Esophagus muscularis mucosa (tissue), 4 donors: Measurements from ENCODE around the gene RNF180. TPM values are rescaled to one million over a fixed set of nuclear protein-coding genes. Genes with fewer than 3 reads are reported as not detected.

Experiments used
- DNase-seq: peaks from one replicate; pipeline ENCODE4 v3.0.0-alpha.2; 2017; ENCODE audit errors: extremely low spot score
- H3K27ac ChIP-seq, 4 donors: fragments of 200-600 bp; sonication (generic); replicated peaks in 1 of 4; 1 replicate in 3 of 4; 2 replicates in 1 of 4; pipeline ENCODE4 v1.5.1; 2016 to 2019; ENCODE audit warnings: mild to moderate bottlenecking in 1 of 4
- H3K27me3 ChIP-seq, 4 donors: fragments of 200-600 bp; sonication (generic); one replicate each; pipeline versions ENCODE4 v1.5.1 to v1.6.0; 2016 to 2019
- H3K36me3 ChIP-seq, 4 donors: fragments of 200-600 bp; sonication (generic); one replicate each; pipeline ENCODE4 v1.5.1; 2016 to 2019
- H3K4me1 ChIP-seq, 4 donors: fragments of 200-600 bp; sonication (generic); one replicate each; pipeline ENCODE4 v1.5.1; 2016 to 2019
- H3K4me3 ChIP-seq, 4 donors: fragments of 200-600 bp; sonication (generic); 1 replicate in 2 of 4; 2 replicates in 2 of 4; pipeline ENCODE4 v1.5.1; 2016 to 2019; ENCODE audit warnings: mild to moderate bottlenecking in 4 of 4, moderate library complexity in 1 of 4
- H3K9me3 ChIP-seq, 4 donors: fragments of 200-600 bp; sonication (generic); 1 replicate in 3 of 4; 2 replicates in 1 of 4; pipeline ENCODE4 v1.5.1; 2016 to 2019
- EP300 ChIP-seq: sonication (generic); formaldehyde crosslinking; IDR thresholded peaks from one replicate; pipeline ENCODE4 v1.6.1; 2017; ENCODE audit warnings: antibody characterized with exemption
- POLR2A ChIP-seq: fragments of 450-650 bp; IDR thresholded peaks from one replicate; pipeline ENCODE4 v1.6.1; 2017; ENCODE audit warnings: antibody characterized with exemption, moderate library complexity, mild to moderate bottlenecking, low read depth
- POLR2AphosphoS5 ChIP-seq, 2 donors: sonication (generic); formaldehyde crosslinking; IDR thresholded peaks; one replicate each; pipeline ENCODE4 v1.6.1; 2017; ENCODE audit warnings: antibody characterized with exemption in 2 of 2
- WGBS: methylation state at CpG from one replicate; pipeline ENCODE4 v1.1.5; 2018; 5-methylcytosine and 5-hydroxymethylcytosine counted together
- intact Hi-C: fragments of 100-400 bp; cut with DNase I; formaldehyde crosslinking; loops from one replicate; pipeline ENCODE4 v1.15.1; 2023
- total RNA-seq, 4 donors: library from RNA; depleted of rRNA; stranded (reverse); fragments of >200 nt; gene quantifications; one replicate each; pipeline versions ENCODE4 v1.1.0 to v1.2.1, GENCODE V29; 2016
- TF ChIP-seq, protein P1 (sequence below), 3 experiments: fragments of 200-600 bp in 2 of 3; fragments of 450-650 bp in 1 of 3; sonication (generic) in 2 of 3; IDR thresholded peaks; one replicate each; pipeline ENCODE4 v1.5.1; 2017 to 2019; ENCODE audit warnings: antibody characterized with exemption in 3 of 3, mild to moderate bottlenecking in 2 of 3, moderate library complexity in 1 of 3

Gene RNF180
- total RNA-seq, 4 donors from 2014 or later = 17.9 to 22.4 (median 21.0) TPM

GRCh38 chr5:64195981-64196380 is 30.3 kb downstream of the RNF180 start:
- H3K27me3 ChIP-seq = no peaks in the 10 kb centered on the region
- H3K36me3 ChIP-seq = no peaks in the 10 kb centered on the region
- H3K9me3 ChIP-seq = no peaks in the 10 kb centered on the region
- H3K4me1 ChIP-seq = peaks cover 1 to 6% (median 2%) of the 10 kb centered on the region in 4 donors
- TF ChIP-seq EP300 = no peak
- no peak for TF ChIP-seq POLR2AphosphoS5 (IDR thresholded peaks at IDR 0.05)
- TF ChIP-seq POLR2A = no peak
- TF ChIP-seq, protein P1, sequence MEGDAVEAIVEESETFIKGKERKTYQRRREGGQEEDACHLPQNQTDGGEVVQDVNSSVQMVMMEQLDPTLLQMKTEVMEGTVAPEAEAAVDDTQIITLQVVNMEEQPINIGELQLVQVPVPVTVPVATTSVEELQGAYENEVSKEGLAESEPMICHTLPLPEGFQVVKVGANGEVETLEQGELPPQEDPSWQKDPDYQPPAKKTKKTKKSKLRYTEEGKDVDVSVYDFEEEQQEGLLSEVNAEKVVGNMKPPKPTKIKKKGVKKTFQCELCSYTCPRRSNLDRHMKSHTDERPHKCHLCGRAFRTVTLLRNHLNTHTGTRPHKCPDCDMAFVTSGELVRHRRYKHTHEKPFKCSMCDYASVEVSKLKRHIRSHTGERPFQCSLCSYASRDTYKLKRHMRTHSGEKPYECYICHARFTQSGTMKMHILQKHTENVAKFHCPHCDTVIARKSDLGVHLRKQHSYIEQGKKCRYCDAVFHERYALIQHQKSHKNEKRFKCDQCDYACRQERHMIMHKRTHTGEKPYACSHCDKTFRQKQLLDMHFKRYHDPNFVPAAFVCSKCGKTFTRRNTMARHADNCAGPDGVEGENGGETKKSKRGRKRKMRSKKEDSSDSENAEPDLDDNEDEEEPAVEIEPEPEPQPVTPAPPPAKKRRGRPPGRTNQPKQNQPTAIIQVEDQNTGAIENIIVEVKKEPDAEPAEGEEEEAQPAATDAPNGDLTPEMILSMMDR (IDR thresholded peaks at IDR 0.05) = no peak
- H3K4me3 ChIP-seq = no peak overlapping the region
- H3K27ac ChIP-seq = no peak overlapping the region
- no peak for DNase-seq
- intact Hi-C loops = no loop called here
- 95% methylated on average over 3 of the region's 3 CpGs for WGBS

- TF ChIP-seq POLR2A (no peak), POLR2AphosphoS5 (IDR thresholded peaks at IDR 0.05) (no peak), EP300 (no peak)
- TF ChIP-seq, protein P1 (IDR thresholded peaks at IDR 0.05) = no peak
- Histone ChIP-seq H3K4me3 (no peak overlapping the region), H3K4me1 (no peaks in the 10 kb centered on the region), H3K36me3 (no peaks in the 10 kb centered on the region), H3K27ac (no peak overlapping the region), H3K9me3 (no peaks in the 10 kb centered on the region), H3K27me3 (no peaks in the 10 kb centered on the region)
- WGBS = 61% methylated on average over 1 of the region's 1 CpG
- no peak for DNase-seq
- intact Hi-C loops = no loop called here
Observed at GRCh38 chr5:64199425-64199824, 33.8 kb downstream of the RNF180 start.

DNA sequence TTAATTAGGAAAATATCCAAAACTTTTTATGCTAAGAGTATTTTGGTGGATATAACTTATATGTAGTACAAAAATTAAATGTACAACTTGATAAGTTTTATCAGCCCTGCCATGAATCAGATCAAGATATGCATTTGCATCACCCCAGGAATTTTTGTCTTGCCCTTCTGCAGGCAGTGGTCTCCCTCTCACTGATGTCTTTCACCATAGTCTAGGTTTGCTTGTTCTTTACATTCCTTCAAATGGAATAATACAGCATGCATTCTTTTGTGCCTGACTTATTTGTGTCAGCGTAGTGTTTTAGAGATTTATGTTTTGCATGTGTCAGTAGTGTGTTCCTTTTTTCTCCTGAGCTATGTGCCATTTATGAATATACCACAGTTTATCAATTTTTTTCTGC is 36.4 kb downstream of the RNF180 start:
- Histone ChIP-seq H3K4me3 (no peak overlapping the region), H3K36me3 (no peaks in the 10 kb centered on the region), H3K9me3 (no peaks in the 10 kb centered on the region), H3K4me1 (no peaks in the 10 kb centered on the region), H3K27ac (no peak overlapping the region), H3K27me3 (no peaks in the 10 kb centered on the region)
- intact Hi-C loops = no loop called here
- DNase-seq = no peak
- 91% methylated on average over 1 of the region's 1 CpG for WGBS
- TF ChIP-seq, protein P1 (IDR thresholded peaks at IDR 0.05) = no peak
- TF ChIP-seq EP300 = no peak
- no peak for TF ChIP-seq POLR2AphosphoS5 (IDR thresholded peaks at IDR 0.05)
- TF ChIP-seq POLR2A = no peak

DNA sequence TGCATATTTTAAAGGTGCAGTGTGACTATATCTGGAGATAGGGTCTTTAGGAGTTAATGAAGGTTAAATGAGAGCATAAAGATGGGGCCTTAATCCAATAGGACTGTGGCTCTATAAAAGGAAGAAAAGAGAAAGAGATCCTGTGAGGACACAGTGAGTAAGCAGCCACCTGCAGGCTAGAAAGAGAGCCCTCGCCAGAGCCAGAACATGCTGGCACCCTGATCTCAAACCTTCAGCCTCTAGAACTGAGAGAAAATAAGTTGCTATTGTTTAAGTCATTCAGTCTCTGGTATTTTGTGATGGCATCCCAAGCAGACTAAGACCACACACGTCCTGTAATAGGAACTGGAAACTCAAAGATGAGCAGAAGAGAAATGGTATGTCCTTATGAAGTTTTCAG is 41.0 kb downstream of the RNF180 start:
- no peak for TF ChIP-seq POLR2A
- no peak for TF ChIP-seq POLR2AphosphoS5 (IDR thresholded peaks at IDR 0.05)
- TF ChIP-seq EP300 = no peak
- TF ChIP-seq, protein P1 (IDR thresholded peaks at IDR 0.05) = no peak
- WGBS = 69% methylated on average over 2 of the region's 2 CpGs
- Histone ChIP-seq H3K36me3 (no peaks in the 10 kb centered on the region), H3K27me3 (no peaks in the 10 kb centered on the region), H3K4me1 (peaks cover 0 to 7% (median 0%) of the 10 kb centered on the region in 4 donors), H3K4me3 (no peak overlapping the region), H3K9me3 (no peaks in the 10 kb centered on the region), H3K27ac (no peak overlapping the region)
- DNase-seq = no peak
- intact Hi-C loops = loop anchor here (5.0 kb wide), 2 partner anchors 59 to 134 kb away; no protein-coding TSS in a partner anchor

- Histone ChIP-seq H3K36me3 (peaks cover 0 to 2% (median 0%) of the 10 kb centered on the region in 4 donors), H3K4me1 (peaks cover 0 to 7% (median 0%) of the 10 kb centered on the region in 4 donors), H3K9me3 (no peaks in the 10 kb centered on the region), H3K27ac (no peak overlapping the region), H3K4me3 (no peak overlapping the region), H3K27me3 (no peaks in the 10 kb centered on the region)
- no peak for DNase-seq
- intact Hi-C loops = loop anchor here (5.0 kb wide), 2 partner anchors 61 to 136 kb away; no protein-coding TSS in a partner anchor
- whole genome bisulfite sequencing = 28% methylated on average over 1 of the region's 1 CpG
- TF ChIP-seq POLR2AphosphoS5 (IDR thresholded peaks at IDR 0.05) (no peak), POLR2A (no peak), EP300 (no peak)
- TF ChIP-seq, protein P1 (IDR thresholded peaks at IDR 0.05) = peak in 2 of 3 experiments; percentile 32 to 36
Observed at GRCh38 chr5:64207978-64208377, 42.3 kb downstream of the RNF180 start.
